HL-60 (cell line): ENCODE results near the gene FRS3.
A peak's percentile ranks its signal among the peaks of the same experiment; 100 is the strongest.

Source experiments
- DNase-seq, 2 experiments: peaks; one replicate each; pipeline ENCODE4 v3.0.0-alpha.2; 2010 to 2020; ENCODE audit warnings: low read depth in 1 of 2, low spot score in 1 of 2
- H3K27ac ChIP-seq: fragments of 250-450 bp; sonication (Bioruptor Pico); replicated peaks from 2 replicates; pipeline ENCODE4 v1.5.1; 2020; ENCODE audit warnings: mild to moderate bottlenecking, moderate library complexity
- H3K27me3 ChIP-seq: fragments of 250-450 bp; sonication (Bioruptor Pico); 2 replicates; pipeline ENCODE4 v1.5.1; 2021; ENCODE audit warnings: mild to moderate bottlenecking, moderate library complexity; ENCODE audit not compliant: insufficient read depth, poor library complexity, severe bottlenecking
- H3K4me3 ChIP-seq: replicated peaks from 2 replicates; pipeline ENCODE4 v1.5.1; 2011; ENCODE audit warnings: mild to moderate bottlenecking, control low read depth, low read length; ENCODE audit not compliant: insufficient read depth
- GABPA ChIP-seq: IDR thresholded peaks from 2 replicates; pipeline ENCODE4 v1.6.1; 2012; ENCODE audit warnings: low read depth
- POLR2AphosphoS5 ChIP-seq: IDR thresholded peaks from 2 replicates; pipeline ENCODE4 v1.6.1; 2012; ENCODE audit warnings: low read depth
- SPI1 ChIP-seq: IDR thresholded peaks from 2 replicates; pipeline ENCODE4 v1.6.1; 2012; ENCODE audit warnings: low read depth, mild to moderate bottlenecking, borderline replicate concordance
- long read RNA-seq: library from polyadenylated mRNA; unstranded; transcript quantifications from one replicate; pipeline ENCODE4 v2.0.0, GENCODE V29; 2020
- TF ChIP-seq, protein P1 (sequence below): IDR thresholded peaks from one replicate; pipeline ENCODE4 v1.5.1; 2011; ENCODE audit warnings: low read length, control low read depth, inconsistent platforms; ENCODE audit not compliant: insufficient read depth
- TF ChIP-seq, protein P2 (sequence below): IDR thresholded peaks from 2 replicates; pipeline ENCODE4 v1.6.1; 2012; ENCODE audit warnings: low read depth; ENCODE audit not compliant: insufficient replicate concordance

FRS3 gene, protein sequence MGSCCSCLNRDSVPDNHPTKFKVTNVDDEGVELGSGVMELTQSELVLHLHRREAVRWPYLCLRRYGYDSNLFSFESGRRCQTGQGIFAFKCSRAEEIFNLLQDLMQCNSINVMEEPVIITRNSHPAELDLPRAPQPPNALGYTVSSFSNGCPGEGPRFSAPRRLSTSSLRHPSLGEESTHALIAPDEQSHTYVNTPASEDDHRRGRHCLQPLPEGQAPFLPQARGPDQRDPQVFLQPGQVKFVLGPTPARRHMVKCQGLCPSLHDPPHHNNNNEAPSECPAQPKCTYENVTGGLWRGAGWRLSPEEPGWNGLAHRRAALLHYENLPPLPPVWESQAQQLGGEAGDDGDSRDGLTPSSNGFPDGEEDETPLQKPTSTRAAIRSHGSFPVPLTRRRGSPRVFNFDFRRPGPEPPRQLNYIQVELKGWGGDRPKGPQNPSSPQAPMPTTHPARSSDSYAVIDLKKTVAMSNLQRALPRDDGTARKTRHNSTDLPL
- long read RNA-seq, partial matches to known transcripts, result 2 of 2 reads
- long read RNA-seq, other reads (novel, unspliced or antisense), result 0 of 2 reads

DNA sequence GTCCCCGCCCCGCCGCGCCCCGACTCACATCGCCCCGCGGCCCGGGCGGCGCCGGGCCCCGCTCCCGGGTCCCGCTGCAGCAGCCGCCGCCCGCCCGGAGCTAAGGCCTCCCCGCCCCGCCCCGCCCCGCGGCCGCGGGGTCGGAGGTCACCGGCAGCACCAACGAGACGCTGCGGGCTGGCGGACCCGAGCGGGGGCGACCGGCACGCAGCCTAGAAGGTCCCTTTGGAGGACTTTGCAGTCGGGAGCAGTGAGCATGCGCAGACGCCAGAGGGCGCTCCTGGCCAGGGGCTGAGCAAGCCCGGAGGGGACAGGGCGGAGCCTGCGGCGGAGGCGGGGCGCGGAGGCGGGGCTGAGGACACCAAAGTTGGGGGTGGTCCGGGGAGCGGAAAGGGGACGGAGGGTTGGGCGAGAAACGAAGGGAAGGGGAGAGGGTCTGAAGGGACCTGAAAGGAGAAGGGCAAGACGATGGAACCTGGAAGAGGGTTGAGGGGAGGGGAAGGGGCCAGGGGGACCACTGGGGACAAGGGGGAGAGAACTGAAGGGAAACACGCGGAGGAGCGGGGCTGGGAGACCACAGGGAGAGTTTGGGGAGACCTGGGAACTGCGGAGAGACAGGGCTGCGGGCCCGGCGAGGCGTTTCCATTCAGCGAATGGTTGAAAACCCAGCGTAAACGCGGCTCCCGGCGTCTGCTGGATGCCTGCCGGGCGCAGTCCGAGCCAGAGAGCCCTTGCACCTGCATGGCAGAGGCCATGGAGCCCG lies at the start of gene FRS3:
Gene FRS3, minus strand, starts transcription at position 113 of the 763 bp plus-strand sequence. CDS start 2,913 bp downstream, outside the sequence.
- DNase-seq, result peak; percentile 89 to 97
- Histone ChIP-seq H3K27ac (no peak within 1 kb of the TSS; the same call in 1 of the 2 replicates), H3K27me3 (no peaks in the 10 kb centered on the region), H3K4me3 (peak within 1 kb of the TSS; percentile 76)
- TF ChIP-seq, protein P1, sequence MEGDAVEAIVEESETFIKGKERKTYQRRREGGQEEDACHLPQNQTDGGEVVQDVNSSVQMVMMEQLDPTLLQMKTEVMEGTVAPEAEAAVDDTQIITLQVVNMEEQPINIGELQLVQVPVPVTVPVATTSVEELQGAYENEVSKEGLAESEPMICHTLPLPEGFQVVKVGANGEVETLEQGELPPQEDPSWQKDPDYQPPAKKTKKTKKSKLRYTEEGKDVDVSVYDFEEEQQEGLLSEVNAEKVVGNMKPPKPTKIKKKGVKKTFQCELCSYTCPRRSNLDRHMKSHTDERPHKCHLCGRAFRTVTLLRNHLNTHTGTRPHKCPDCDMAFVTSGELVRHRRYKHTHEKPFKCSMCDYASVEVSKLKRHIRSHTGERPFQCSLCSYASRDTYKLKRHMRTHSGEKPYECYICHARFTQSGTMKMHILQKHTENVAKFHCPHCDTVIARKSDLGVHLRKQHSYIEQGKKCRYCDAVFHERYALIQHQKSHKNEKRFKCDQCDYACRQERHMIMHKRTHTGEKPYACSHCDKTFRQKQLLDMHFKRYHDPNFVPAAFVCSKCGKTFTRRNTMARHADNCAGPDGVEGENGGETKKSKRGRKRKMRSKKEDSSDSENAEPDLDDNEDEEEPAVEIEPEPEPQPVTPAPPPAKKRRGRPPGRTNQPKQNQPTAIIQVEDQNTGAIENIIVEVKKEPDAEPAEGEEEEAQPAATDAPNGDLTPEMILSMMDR, result peak; percentile 76
- TF ChIP-seq, protein P2, sequence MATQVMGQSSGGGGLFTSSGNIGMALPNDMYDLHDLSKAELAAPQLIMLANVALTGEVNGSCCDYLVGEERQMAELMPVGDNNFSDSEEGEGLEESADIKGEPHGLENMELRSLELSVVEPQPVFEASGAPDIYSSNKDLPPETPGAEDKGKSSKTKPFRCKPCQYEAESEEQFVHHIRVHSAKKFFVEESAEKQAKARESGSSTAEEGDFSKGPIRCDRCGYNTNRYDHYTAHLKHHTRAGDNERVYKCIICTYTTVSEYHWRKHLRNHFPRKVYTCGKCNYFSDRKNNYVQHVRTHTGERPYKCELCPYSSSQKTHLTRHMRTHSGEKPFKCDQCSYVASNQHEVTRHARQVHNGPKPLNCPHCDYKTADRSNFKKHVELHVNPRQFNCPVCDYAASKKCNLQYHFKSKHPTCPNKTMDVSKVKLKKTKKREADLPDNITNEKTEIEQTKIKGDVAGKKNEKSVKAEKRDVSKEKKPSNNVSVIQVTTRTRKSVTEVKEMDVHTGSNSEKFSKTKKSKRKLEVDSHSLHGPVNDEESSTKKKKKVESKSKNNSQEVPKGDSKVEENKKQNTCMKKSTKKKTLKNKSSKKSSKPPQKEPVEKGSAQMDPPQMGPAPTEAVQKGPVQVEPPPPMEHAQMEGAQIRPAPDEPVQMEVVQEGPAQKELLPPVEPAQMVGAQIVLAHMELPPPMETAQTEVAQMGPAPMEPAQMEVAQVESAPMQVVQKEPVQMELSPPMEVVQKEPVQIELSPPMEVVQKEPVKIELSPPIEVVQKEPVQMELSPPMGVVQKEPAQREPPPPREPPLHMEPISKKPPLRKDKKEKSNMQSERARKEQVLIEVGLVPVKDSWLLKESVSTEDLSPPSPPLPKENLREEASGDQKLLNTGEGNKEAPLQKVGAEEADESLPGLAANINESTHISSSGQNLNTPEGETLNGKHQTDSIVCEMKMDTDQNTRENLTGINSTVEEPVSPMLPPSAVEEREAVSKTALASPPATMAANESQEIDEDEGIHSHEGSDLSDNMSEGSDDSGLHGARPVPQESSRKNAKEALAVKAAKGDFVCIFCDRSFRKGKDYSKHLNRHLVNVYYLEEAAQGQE, result no peak

DNA sequence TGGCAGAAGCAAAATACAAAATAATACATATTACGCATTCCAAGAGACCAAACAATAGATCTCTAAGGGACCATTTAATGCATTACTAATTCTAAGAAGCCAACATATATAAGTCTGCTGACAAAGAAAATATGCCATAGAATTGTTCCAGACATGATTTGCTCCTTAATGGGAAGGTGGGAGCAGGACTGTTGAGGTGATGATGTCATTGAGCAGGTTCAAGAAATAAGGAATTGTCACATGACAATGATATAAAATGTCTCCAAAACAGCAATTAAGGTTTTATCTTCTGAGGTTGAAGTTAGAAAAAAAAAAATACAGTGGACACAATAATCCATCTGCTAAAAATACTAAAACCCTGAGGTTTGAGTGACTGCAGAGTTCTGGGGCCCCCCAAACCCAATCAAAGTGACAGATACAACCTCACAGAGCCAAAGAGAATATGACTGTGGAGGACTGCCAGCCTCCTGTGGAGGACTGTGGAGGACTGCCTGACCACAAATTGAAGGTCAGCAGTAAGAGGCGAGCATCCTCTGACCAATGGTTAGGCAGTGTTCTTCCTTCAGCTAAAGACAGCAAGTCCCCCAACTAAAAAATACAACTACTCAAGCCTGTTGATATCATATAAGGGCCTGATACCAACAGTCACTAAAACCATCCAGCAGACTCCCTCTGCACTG lies 46.8 kb upstream of the FRS3 start:
- TF ChIP-seq, protein P2, result no peak
- TF ChIP-seq SPI1, result no peak
- TF ChIP-seq, protein P1, result no peak
- TF ChIP-seq POLR2AphosphoS5, result no peak
- TF ChIP-seq GABPA, result no peak
- H3K27me3 ChIP-seq, result no peaks in the 10 kb centered on the region
- no peak for DNase-seq
- no peak overlapping the region for H3K4me3 ChIP-seq
- no peak overlapping the region for H3K27ac ChIP-seq

DNA sequence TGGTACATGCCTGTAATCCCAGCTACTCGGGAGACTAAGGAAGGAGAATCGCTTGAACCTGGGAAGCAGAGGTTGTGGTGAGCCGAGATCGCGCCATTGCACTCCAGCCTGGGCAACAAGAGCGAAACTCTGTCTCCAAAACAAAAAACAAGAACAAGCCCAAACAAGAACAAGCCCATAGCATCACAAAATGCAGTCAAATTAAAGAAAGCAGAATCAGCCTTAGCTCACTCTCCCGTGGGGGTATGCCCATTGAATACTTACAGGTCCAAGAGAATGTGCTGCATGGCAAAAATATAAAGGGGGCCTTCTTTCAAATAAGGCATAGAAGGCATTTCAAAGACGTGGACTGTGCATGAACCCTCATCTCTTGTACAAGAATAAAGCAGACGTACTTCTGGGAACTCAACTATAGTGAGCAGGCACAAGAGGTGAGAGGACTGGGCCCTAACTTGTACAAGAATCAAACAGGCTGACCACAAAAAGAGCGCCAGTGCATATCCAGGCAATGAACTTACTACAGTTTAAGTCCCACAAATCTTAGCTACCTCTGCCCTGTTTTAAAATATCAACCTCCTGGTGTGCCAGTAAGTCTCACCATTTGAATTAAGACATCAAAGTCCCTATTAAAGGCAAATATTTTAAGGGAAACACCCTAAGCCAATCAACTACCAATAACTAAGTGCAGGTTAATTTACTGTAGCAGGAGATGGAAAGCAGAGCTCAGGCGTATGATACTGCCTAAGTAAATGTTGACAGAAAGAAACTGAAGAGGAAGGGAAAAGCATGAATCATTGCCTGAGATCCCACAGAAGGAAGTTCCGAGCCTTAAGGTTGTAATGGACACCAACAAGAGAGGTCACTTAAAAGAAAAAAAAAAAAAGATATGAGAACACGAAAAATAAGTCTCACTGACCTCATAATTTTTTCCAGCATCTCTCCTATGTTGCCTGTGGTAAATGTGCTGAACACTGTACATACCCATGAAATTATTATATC lies 45.2 kb upstream of the FRS3 start:
- no peak for DNase-seq
- TF ChIP-seq POLR2AphosphoS5, result no peak
- TF ChIP-seq, protein P2, result no peak
- TF ChIP-seq, protein P1, result no peak
- no peak for TF ChIP-seq GABPA
- TF ChIP-seq SPI1, result no peak
- Histone ChIP-seq H3K27me3 (no peaks in the 10 kb centered on the region), H3K27ac (no peak overlapping the region), H3K4me3 (no peak overlapping the region)
